ENCODE results near the gene KCNH6.

Gene KCNH6

GRCh38 chr17:63474174-63474573, 49.0 kb upstream of the KCNH6 start (continued):
- no peak for TF ChIP-seq ZNF157 (tag by site-specific recombination; IDR thresholded peaks at IDR 0.05)
- TF ChIP-seq ZNF169 (tag by site-specific recombination; IDR thresholded peaks at IDR 0.05), result no peak
- TF ChIP-seq ZNF623 (tag by site-specific recombination; IDR thresholded peaks at IDR 0.05), result no peak
- TF ChIP-seq KLF7 (tag by site-specific recombination; IDR thresholded peaks at IDR 0.05; ENCODE audit: borderline replicate concordance), result no peak
- TF ChIP-seq ZNF324 (tag by site-specific recombination; IDR thresholded peaks at IDR 0.05), result no peak

GRCh38 chr17:63474586-63475460, 48.3 kb upstream of the KCNH6 start:
- Histone ChIP-seq H3K27ac (ENCODE audit: extremely low read depth, low read depth, low read length) (peak overlapping the region; percentile 12; the same call in 1 of the 2 replicates), H3K36me3 (ENCODE audit: control insufficient read depth in 2 of 2, insufficient read depth in 1 of 2, low read length in 2 of 2) (no peaks in the 10 kb centered on the region), H3K4me3 (ENCODE audit: low read depth, low read length) (no peak overlapping the region), H3K4me1 (ENCODE audit: control insufficient read depth, insufficient read depth, low read length) (peaks cover 10% of the 10 kb centered on the region), H3K9me3 (ENCODE audit: control insufficient read depth, insufficient read depth, low read depth, low read length) (no peaks in the 10 kb centered on the region)
- ChIA-PET POLR2A (no interaction called here), CTCF (interaction anchor here (0.6 to 1.4 kb wide), 5 partner anchors 13 to 147 kb away, joined by 3 to 5 read pairs (median 3); no protein-coding TSS in a partner anchor)
- TF ChIP-seq ZBTB1 (tag by site-specific recombination; IDR thresholded peaks at IDR 0.05), result no peak
- no peak for TF ChIP-seq ZNF354C (tag by site-specific recombination; IDR thresholded peaks at IDR 0.05; ENCODE audit: borderline replicate concordance, low read depth)
- TF ChIP-seq SALL2 (tag by site-specific recombination; IDR thresholded peaks at IDR 0.05; ENCODE audit: borderline replicate concordance), result no peak
- TF ChIP-seq ZNF707 (tag by site-specific recombination; IDR thresholded peaks at IDR 0.05), result no peak
- TF ChIP-seq ZNF449 (tag by site-specific recombination; IDR thresholded peaks at IDR 0.05), result no peak
- no peak for TF ChIP-seq PBX3 (CRISPR knock-in tag; IDR thresholded peaks at IDR 0.05)
- TF ChIP-seq ZNF202 (tag by site-specific recombination; IDR thresholded peaks at IDR 0.05; ENCODE audit: borderline replicate concordance), result no peak
- peak; percentile 64; the same call in 1 of the 2 replicates for TF ChIP-seq ZBTB48 (tag by site-specific recombination; IDR thresholded peaks at IDR 0.05)
- TF ChIP-seq ZNF610 (tag by site-specific recombination; IDR thresholded peaks at IDR 0.05; ENCODE audit: borderline replicate concordance), result no peak
- no peak for TF ChIP-seq PRDM6 (tag by site-specific recombination; IDR thresholded peaks at IDR 0.05)
- TF ChIP-seq GLIS1 (tag by site-specific recombination; IDR thresholded peaks at IDR 0.05), result peak; percentile 76; the same call in 1 of the 2 replicates
- TF ChIP-seq ZNF341 (tag by site-specific recombination; IDR thresholded peaks at IDR 0.05; ENCODE audit: low read depth), result peak; percentile 65
- peak; percentile 39; the same call in 1 of the 2 replicates for TF ChIP-seq SP7 (tag by site-specific recombination; IDR thresholded peaks at IDR 0.05)
- TF ChIP-seq ZNF138 (tag by site-specific recombination; IDR thresholded peaks at IDR 0.05; ENCODE audit: borderline replicate concordance), result no peak
- TF ChIP-seq OVOL3 (tag by site-specific recombination; IDR thresholded peaks at IDR 0.05), result no peak
